Measurements from ENCODE around the gene FSHR. TPM values are rescaled to one million over a fixed set of nuclear protein-coding genes. Genes with fewer than 3 reads are reported as not detected.

The FSHR gene
- total and polyA plus RNA-seq, 2 of the 8 experiments (the other 6 are each of a cell fraction or from before 2014, with no cell fraction given), result not detected

DNA sequence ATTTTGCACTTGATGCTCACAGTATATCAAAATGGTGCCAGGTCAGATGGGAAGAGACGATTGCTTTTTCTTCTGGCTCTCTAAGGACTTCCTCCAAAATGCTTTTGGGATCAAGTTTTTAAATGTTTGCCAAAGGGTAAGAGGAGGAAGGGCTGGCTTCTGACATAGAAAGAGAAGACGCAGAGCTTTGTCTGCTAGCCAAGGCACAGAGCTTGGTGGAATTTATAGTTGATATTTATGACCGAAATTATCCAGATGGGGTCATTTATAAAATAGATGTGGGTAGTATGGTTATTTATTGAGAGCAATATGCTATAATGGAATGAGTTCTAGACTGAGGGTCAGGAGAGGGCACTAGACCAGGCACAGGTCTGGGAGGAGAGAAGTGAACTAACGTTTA is 193.3 kb downstream of the FSHR start (continued):
- TF ChIP-seq SP4 (IDR thresholded peaks at IDR 0.05; ENCODE audit: low read length) (no peak), GTF2F1 (IDR thresholded peaks at IDR 0.05; ENCODE audit: borderline replicate concordance, low read depth, low read length) (no peak)

- Histone ChIP-seq H3K79me1 (ENCODE audit: low read depth, low read length) (no peaks in the 10 kb centered on the region), H3K14ac (ENCODE audit: insufficient read length) (no peak overlapping the region), H4K5ac (ENCODE audit: insufficient read length, low read depth, low read length) (no peak overlapping the region), H2BK5ac (ENCODE audit: low read depth, low read length) (no peak overlapping the region), H3K79me2 (ENCODE audit: control insufficient read depth in 1 of 2, insufficient read depth in 2 of 2, low read length in 2 of 2) (no peaks in the 10 kb centered on the region), H3K27me3 (replicated peaks in 1 of 4; ENCODE audit: control insufficient read depth in 3 of 4, extremely low read depth in 1 of 4, insufficient read depth in 3 of 4, low read length in 3 of 4) (no peaks in the 10 kb centered on the region), H3K23ac (ENCODE audit: insufficient read length) (no peak overlapping the region), H3K4me1 (replicated peaks in 1 of 4; ENCODE audit: control insufficient read depth in 3 of 4, insufficient read depth in 4 of 4, low read length in 3 of 4) (no peaks in the 10 kb centered on the region), H3K9ac (replicated peaks in 1 of 4; ENCODE audit: extremely low read depth in 1 of 4, low read depth in 3 of 4, low read length in 3 of 4) (no peak overlapping the region), H2AK5ac (ENCODE audit: low read depth, low read length) (no peak overlapping the region), H2BK120ac (replicated peaks; ENCODE audit: low read depth, low read length) (no peak overlapping the region), H3K27ac (ENCODE audit: low read depth, low read length) (no peak overlapping the region), H3K18ac (ENCODE audit: extremely low read depth, low read length) (no peak overlapping the region), H3K9me3 (ENCODE audit: insufficient read depth in 2 of 2, low read depth in 1 of 2, low read length in 1 of 2) (no peaks in the 10 kb centered on the region), H4K91ac (replicated peaks; ENCODE audit: insufficient read length, low read length) (no peak overlapping the region), H3K36me3 (ENCODE audit: control insufficient read depth in 2 of 4, insufficient read depth in 4 of 4, low read length in 3 of 4) (no peaks in the 10 kb centered on the region), H2AFZ (ENCODE audit: low read length) (no peak overlapping the region), H4K20me1 (replicated peaks in 1 of 2; ENCODE audit: control insufficient read depth in 1 of 2, insufficient read depth in 2 of 2, low read length in 2 of 2) (no peaks in the 10 kb centered on the region), H3K4me3 (ENCODE audit: extremely low read depth in 1 of 4, insufficient read depth in 2 of 4, low read depth in 3 of 4, low read length in 4 of 4) (no peak overlapping the region), H2BK12ac (ENCODE audit: low read depth, low read length) (no peak overlapping the region), H3K4me2 (ENCODE audit: insufficient read depth in 1 of 2, low read depth in 2 of 2, low read length in 2 of 2) (no peak overlapping the region), H3K56ac (replicated peaks; ENCODE audit: insufficient read length, low read depth, low read length) (no peak overlapping the region), H4K8ac (ENCODE audit: extremely low read depth, insufficient read depth, low read length) (no peak overlapping the region), H2BK15ac (ENCODE audit: low read length) (no peak overlapping the region), H2BK20ac (ENCODE audit: low read length) (no peak overlapping the region), H3K4ac (replicated peaks; ENCODE audit: insufficient read length, low read depth, low read length) (no peak overlapping the region), H3K23me2 (ENCODE audit: low read depth, low read length) (no peaks in the 10 kb centered on the region)
- no peak for FAIRE-seq
- DNase-seq (ENCODE audit: low read depth in 1 of 2, low spot score in 2 of 2), result no peak
- ChIA-PET CTCF (ENCODE audit: partially characterized antibody) (interaction anchor here (1.0 to 2.0 kb wide), 5 partner anchors 8 to 557 kb away, joined by 3 to 4 read pairs (median 3); no protein-coding TSS in a partner anchor), POLR2A (ENCODE audit: partially characterized antibody) (no interaction called here)
- no peak for TF ChIP-seq TCF12 (IDR thresholded peaks at IDR 0.05; ENCODE audit: low read depth, low read length)
Measured at GRCh38 chr2:48954935-48955334, 199.4 kb downstream of the FSHR start.
